GM18858 (cell line): ENCODE results near the gene PDLIM5.
"Not testable (repeated sequence)": the region's sequence is repeated elsewhere in the genome, so short reads cannot be mapped to it uniquely, and the experiment has no call there.

ENCODE experiments used
- ATAC-seq: cut with Tn5 transposase; IDR thresholded peaks from one replicate; pipeline ENCODE4 v1.9.1; 2021; ENCODE audit not compliant: unreplicated experiment

The PDLIM5 gene

DNA sequence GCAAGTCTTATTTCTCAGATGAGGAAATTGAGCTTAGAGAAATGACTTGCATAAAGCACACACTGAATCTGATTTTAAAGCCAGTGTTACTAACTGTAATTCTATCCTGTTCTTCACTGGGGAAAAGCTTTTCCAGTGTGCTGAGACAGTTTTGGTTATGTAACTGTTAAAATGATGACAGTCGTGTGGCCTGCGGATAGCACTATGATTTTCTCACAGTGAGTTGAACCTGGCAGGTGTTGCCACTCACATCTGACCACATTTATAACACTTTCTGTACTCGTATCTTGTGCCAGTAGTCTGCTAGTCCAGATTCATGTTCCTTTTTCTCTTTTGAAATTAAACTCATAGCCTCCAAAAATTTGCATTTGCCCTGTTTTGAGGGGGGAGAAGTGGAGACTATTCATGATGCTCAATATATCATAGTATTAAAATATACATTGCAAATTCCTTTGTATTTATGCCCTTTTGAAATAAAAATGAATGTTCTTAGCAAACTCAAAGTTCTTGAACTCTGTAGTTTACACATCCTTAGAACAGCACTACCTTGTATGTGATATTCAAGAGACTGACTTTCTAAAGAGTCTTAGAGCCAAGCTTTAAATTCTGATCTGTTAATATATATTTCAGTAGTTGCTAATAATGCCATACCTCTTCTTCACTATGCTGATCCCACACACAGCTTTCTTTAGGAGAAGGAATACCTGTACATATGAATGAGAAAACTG lies 132.3 kb downstream of the PDLIM5 start:
- no peak for ATAC-seq

DNA sequence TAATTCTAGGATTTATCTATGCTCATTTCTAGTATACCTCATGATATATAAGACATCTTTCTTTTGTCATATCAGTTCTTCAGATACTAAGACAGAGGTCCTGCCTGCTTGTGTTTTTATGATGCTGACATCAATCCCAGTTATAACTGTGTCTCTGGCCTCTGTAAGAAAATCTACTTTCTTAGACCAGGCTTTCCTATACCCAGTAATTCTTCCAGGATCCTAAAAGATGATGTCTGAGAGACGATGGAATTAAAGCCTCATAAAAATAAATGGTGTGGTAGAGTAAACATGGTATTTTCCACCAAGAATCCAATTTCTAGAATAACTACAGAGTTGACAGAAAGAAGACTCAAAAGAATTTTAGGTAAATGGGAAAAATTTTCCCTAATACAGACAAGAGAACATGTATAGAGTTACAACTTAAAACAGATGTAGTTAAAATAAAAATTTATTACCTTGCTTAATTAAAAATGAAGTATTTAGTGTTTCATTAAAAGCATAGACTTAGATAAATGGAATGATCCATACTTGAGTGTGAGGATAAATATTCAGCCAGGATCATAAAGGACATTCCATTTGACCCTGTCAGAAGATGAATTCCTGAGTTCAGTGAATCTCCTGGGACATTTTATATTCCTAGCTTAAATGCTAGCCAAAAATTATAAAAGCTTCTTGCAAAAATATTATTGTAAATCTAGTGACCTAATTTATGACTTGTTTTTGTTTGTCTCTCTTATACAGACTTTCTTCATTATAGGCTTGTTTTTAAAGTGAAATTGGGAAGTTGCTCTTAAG lies 137.4 kb downstream of the PDLIM5 start:
- no peak for ATAC-seq

DNA sequence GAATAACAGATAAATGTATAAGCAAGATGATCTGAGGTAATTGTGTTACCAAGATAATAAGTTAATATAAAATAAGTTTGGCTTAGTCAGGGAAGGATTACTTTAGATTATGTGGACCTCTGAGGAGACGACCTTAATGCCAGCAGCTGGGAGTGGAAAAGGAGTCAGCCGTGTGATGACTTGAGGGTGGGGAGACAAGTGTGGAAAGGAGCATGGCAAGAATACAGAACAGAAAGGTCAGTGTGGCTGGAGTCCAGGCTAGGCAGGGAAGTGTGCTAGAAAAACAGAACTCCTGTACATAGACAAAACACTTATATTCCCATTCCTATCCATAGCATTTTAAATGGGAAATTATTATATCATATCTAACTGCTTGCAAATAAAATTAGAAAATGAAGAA lies 138.8 kb downstream of the PDLIM5 start:
- ATAC-seq = no peak

DNA sequence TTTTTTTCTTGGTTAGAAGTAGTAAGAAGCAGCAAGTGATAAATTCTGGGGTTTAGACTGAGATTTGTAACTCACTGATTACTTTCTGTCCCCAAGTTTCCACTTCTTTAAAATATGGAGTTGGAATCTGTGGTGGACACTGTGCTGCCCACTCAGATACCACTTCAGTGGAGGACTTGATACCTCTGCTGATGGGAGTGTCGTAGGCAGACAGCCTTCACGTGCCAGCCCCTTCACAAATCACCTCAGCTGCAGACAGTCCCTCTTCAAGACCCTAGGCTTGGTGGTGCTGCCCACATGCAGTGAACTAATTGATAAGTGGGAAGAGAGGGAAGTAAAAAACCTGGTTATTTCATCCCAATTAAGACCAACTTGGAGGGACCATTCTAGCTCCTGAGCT lies 139.5 kb downstream of the PDLIM5 start:
- ATAC-seq = no peak

DNA sequence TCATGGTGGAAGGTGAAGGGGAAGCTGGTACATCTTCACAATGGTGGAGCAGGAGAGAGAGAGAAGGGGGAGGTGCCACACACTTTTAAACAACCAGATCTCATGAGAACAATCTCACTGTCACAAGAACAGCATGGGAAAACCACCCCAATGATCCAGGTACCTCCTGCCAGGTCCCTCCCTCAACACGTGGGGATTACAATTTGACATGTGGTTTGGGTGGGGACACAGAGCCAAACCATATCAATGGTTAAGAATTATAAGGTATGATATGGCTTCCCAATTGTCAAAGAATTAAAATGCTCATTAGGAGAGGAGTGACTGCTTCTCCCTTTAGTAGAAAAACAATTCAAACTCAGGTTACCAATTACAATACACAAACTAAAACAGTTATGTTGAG lies 143.3 kb downstream of the PDLIM5 start:
- no peak for ATAC-seq

DNA sequence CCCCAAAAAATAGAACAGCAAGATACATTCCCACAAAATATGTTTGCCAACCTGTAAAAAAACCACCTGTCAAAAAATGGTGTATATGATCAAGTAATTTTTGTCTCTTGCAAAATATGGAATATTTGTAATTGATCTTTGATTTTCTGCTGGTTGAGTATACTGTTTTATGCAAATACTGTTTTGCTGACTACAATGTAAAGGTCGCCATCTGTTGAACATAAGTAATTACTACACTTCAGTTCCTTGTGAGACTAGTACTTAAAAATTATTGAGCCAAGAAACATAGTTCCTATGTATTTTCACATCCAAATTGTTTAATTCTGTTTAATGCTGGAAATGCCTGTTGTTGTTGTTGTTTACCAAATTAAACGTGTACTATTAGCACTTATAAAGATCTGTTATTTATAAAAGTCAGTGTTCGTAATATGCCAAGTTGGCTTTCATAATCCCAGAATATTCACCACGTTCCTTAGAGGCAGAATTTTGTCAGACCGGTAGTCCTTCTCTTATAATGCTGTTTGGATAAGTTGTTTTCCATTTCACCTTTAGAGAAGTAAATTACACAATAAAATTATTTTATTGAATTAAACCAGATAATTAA lies 144.2 kb downstream of the PDLIM5 start:
- peak; percentile 78 for ATAC-seq

DNA sequence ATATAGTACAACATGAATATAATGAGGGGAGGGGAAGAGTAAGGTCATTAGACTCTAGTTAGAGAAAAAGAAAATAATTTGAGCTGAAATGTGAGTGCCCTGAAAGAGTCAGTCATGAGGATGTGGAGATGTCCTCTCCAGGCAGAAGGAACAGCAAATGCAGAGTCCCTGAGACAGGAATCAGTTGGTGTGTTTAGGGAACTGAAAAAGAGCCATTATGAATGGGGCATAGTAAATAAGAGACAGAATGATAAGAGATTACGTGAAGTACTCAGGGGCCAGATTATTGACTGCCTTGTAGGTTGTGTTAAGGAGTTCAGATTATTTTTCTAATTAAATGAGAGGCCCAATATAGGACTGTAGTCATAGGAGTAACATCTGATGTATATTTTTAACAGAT lies 147.0 kb downstream of the PDLIM5 start:
- peak; percentile 39 for ATAC-seq

DNA sequence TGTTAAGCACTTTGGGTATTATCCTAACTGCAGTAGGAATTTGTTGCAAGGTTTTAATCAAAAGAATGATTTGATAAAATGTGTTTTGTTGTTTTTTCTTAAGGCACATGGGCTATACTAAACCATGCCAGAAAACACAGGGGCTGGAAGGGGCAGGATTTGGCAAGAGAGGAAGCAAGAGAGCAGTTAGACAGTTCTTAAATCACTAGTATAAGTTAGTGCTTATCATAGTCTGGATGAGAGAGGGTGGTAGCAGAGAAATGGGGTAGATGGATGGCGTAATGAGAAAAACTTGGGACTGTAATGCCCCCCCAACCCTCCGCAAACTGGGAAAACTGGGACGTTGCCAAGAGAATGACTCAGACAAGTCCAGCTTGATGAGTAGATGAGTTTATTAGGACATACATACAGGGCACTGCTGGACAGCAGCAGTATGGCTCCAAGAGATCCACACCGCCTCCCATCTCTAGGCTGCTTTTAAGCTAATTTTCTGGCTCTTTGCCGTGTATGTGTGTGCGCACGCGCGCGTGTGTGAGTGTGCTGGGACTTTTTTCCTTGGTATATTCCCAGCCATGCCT lies 151.5 kb downstream of the PDLIM5 start:
- no peak for ATAC-seq

DNA sequence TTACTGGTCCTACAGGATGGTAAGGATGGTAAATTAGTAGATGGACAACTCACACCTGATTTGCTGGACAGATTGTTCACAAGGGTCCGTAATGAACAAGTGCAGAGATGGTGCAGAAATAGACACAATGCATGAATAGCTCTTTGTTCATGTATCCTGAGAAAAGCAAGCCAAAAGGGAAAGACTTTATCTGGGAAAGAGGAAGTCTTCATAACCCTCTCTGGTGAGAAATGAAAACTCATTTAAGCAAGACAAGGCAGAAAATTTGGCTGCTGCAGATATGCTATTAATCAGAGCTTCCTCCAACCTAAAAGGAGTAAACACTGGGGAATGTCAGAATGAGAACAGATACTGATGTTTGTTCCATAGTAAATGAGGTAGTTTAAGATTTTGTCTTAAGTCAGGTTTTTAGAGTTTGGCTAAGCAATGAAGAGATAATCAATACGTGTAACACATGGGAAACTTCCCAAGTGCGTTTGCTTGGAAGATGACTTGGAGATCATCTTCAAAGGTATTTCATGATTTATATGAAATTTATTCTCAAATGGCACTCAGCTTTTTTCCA lies 153.6 kb downstream of the PDLIM5 start:
- no peak for ATAC-seq

DNA sequence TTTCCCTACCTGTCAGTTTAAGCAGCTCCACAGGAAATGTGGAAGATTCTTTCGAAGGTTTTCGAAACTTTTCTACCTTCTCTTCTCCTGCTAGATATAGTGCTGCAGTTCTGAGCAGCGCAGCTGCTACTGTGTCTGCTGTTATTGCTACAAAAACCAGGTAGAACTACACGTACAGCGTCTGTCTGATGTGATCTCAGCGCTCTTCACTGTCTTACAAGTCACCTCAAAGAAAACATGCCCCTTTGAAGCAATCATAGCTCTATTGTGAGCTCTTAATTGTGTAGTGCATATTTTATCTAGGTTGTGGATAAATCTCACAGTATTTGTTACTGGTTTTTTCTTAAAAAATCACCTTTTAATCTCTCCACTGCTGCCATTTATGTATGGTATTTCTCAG lies 158.4 kb downstream of the PDLIM5 start:
- no peak for ATAC-seq

DNA sequence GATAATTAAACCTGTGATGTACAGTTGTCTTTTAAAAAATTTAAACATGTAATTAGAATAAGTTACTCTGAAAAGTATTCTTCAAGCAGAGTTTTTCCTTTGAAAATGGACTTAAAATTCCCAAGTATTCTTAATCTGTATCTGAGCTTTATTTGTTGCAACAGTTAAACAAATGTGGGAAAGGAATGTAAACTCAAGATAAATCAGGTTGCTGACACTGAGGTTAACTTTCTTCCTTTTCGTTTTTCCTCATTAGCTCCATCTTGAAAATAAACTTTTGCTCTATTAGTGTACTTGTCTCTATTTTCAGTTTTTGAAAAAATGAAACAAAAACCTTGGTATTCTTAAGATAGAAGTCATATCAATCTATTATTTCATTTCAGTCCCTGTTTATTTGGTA lies 161.5 kb downstream of the PDLIM5 start:
- ATAC-seq = no peak

DNA sequence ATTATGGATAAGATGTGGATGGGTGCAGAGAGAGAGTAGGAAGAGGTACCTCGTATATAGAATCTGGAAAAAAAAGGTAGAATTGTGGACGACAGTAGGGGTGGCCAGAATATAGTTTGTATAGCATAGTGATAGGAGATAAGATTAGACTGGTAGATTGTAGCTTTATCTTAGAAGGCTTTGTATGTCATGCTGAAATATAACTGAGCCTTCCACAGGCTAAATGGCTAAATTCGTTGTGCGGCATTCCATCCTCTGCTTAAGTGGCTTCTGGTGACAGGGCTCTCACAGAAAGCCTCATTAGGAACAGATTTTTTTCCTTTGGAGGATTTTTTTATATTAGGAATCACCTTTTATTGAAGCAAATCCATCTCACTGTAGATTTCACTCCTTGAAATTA lies 163.7 kb downstream of the PDLIM5 start:
- no peak for ATAC-seq

DNA sequence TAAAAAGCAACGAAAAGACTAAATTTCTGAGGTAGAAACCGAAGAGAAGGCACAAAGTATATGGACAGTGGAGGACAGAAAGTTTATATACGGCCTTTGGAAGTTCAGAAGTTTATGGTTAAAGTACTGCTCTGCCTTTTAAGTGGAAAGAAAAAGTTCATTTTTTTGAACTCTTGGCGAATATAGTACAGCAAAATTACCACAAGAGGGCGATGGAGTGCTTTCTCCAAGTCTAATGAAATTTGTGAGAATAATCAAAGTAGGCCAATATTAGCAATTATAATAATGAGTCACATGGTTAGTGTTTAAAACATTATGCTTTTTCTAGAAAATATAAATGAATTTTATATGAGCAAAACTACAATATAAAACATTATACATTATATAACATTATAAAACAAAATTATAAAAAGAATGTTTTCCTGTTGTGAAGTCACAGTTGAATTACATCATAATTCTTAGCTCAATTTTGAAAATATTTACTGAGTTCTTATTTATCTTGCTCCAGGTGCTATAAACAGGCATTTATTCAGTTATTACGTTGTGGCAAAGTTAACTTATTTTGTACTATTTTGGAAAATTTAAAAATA lies 169.8 kb downstream of the PDLIM5 start:
- ATAC-seq = peak; percentile 76

DNA sequence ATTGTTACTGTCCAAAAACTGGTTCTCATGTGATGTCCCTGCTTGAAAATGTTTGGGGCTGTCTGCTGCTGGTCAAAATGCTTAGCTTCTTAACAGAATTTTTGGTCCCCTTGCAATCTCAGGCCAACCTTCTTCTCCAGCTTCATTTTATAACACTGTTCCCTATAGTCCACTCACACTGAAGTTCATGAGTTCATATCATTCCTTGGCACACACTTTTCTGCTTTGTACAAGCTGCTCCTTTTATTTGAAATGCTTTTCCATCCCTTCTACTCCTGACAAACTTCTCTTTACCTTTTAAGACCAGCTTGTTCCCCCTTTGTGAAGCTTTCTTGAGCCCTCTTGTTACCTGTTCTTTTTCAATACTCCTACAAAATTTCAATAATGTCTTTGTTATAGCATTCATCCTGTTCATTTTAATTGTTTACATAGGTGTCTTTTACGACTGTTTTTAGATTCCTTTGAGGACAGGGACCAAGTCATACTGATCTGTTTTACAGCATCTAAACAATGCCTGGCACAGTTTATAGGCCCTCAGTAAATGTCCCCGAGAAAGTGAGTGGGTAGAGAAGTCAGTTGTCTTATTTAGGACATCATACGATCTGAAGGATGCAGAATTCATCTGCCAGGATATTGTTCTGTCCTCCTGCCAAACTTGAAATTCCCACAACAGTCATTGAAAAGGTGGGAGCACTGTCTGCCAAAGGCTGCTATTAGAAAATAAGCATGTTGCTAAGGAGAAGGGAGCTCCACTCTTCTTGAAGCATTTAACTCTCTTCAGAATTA lies 171.6 kb downstream of the PDLIM5 start:
- ATAC-seq = no peak

DNA sequence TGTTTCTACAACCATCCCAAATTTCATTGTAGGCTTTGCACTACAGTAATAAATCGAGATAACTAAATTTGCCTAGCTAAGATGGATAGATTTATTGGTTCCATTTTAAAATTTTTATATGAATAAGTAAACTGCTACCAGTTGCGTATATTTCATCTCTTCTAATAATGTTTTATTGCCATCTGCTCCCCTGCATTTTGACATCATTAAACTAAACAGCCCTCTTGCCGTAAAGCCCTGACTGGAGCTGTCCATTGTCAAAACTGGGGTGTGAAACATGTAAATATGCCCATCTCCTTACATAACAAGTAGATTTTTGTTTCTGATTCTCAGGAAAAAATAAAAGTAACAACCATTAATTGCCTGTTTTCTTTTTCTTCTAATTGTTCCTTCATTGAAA lies 175.2 kb downstream of the PDLIM5 start:
- no peak for ATAC-seq

DNA sequence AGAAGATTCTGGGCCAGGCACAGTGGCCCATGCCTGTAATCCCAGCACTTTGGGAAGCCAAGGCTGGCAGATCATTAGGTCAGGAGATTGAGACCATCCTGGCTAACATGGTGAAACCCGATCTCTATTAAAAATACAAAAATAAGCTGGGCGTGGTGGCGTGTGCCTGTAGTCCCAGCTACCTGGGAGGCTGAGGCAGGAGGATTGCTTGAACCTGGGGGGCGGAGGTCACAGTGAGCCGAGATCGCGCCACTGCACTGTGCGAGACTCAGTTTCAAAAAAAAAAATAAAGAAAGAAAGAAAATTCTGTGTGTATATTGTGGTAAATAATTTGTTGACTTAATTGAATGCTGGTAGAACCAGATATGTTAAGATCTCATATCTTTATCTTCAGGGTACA lies 177.3 kb downstream of the PDLIM5 start:
- ATAC-seq = not testable (repeated sequence)

DNA sequence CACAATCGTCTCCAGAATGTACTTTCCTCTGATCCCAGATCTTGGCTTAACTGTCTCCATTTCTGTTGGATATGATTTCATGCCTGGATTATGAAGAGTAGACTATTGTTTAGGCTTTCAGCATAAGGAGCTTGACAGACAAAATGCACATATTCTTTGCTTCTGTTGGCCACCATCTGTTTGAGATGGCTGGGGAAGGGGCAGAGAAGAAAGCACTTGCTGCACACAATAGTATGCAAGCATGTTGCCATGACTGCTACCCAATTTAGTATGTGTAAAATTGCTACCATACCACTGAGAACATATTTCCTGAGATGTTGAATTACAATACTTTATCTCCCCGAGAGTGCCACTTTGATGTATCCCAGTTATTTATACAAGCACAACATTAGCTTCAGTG lies 178.1 kb downstream of the PDLIM5 start:
- ATAC-seq = no peak

DNA sequence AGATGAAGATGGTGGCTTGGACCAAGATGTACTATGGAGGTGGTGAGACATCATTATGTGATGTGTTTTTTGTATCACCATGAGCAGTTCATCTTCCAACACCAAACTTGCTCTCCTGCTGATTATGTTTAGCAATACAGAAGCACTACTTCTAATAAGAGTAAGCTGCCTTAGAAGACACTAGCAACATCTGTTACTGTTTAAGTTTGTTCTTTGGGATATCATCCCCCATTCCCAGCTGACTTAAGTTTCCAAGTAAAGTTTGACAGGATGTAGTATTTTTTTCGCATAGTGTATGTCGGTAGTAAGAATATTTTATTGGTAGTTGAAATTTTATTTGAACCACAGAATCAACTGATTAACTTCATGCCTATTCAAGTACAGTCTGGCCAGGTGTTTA lies 182.5 kb downstream of the PDLIM5 start:
- no peak for ATAC-seq

DNA sequence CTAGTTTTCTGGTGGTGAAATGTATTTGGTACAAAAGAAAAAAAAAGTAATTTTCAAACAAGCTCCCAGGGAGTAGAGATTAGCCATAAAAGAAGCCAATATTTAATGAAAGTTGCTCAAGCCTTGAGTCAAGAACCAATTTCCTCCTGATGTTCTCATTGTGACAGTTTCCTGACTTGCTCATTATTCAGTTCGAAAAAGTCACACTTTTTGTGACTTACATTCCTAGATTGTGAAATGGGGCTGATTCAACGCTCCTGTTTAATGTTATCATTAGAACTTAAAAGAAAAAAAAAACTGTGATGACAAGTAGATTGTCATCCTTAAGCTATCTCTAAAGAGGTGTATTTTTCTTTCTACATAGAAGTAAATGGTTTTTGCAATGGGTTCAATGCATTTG lies 183.4 kb downstream of the PDLIM5 start:
- ATAC-seq = no peak

DNA sequence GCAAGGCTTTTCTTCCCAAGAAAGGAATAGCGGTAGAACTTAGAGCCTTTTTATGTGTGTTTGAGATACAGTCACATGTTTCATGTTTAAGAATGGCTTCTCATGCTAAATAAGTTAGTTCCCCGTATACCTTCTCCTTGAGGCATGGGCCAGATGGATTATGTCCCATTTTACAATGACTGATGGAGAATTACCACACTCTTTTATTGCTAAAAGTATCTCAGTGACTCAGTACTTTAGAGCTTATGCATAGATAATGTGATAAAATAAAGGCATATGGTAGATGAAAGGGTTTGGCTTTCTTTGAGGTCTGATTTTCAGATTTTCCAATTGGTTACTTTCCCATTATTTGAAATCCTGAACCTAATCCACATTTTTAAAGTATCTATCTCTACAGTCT lies 184.3 kb downstream of the PDLIM5 start:
- no peak for ATAC-seq
